ENCODE data around the gene MIAT. TPM values are rescaled to one million over a fixed set of nuclear protein-coding genes. Genes with fewer than 3 reads are reported as not detected.
A peak's percentile ranks its signal among the peaks of the same experiment; 100 is the strongest.
"Not testable (repeated sequence)": the region's sequence is repeated elsewhere in the genome, so short reads cannot be mapped to it uniquely, and the experiment has no call there.

MIAT gene
- total RNA-seq, 1 donor from 2014 or later: 0.13 TPM

DNA sequence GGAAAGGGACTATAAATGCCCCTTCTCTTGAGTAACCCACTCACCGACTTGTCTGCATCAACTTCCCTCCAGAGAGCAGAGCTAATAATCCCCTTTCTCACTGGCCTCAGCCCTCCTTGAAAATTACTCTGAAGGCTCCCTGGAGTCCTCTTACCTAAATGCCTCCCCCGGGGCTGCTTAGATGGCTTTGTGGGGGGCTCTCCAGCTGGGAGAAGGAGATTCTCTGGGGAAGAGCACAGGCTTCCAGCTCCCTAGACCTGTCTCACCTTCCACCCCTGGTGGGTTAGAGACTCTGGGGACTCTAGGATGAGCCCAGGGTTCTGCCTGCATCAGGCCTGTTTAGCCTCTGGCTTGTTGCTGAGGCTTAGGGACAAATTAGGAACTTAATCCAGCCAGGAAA is 39.8 kb downstream of the MIAT start:
- no peak for DNase-seq (ENCODE audit: low read depth in 2 of 2)

- DNase-seq (ENCODE audit: low read depth in 2 of 2): no peak
Observed at GRCh38 chr22:26700462-26700861, 43.1 kb downstream of the MIAT start.

DNA sequence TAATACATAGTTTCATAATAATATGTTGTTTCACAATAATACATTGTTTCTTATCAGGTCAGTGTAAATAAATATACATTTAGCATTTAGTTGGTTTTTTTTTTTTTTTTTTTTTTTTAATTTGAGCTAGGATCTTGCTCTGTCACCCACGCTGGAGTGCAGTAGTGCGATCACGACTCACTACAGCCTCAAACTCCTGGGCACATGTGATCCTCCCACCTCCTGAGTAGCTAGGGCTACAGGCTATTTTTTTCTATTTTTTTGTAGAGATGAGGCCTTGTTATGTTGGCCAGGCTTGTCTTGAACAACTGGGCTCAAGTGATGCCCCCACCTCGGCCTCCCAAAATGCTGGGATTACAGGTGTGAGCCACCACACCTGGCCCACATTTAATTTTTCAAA is 43.5 kb downstream of the MIAT start:
- DNase-seq (ENCODE audit: low read depth in 2 of 2): no peak

- DNase-seq (ENCODE audit: low read depth in 2 of 2): no peak
Observed at GRCh38 chr22:26701323-26701722, 43.9 kb downstream of the MIAT start.

GRCh38 chr22:26702906-26703830 is 45.8 kb downstream of the MIAT start:
- no peak for DNase-seq (ENCODE audit: low read depth in 2 of 2)

GRCh38 chr22:26705379-26705778 is 48.0 kb downstream of the MIAT start:
- not testable (repeated sequence) for DNase-seq (ENCODE audit: low read depth in 2 of 2)

DNA sequence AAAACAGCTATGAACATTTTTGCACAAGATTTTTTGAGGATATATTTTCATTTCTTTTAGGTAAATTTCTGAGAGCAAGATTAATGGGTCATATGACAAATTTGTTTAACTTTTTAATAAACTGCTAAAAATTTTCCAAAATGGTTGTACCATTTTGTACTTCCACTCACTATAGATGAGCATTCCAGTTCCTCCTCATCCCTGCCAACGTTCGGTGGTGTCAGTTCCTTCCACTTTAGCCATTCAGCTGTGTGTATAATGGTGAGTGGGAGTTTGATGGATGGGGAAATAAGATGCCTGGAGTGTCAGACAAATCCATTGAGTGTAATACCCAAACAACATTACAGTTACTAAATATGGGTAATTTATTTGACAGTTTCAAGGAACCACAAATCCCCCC is 49.7 kb downstream of the MIAT start:
- no peak for DNase-seq (ENCODE audit: low read depth in 2 of 2)

DNA sequence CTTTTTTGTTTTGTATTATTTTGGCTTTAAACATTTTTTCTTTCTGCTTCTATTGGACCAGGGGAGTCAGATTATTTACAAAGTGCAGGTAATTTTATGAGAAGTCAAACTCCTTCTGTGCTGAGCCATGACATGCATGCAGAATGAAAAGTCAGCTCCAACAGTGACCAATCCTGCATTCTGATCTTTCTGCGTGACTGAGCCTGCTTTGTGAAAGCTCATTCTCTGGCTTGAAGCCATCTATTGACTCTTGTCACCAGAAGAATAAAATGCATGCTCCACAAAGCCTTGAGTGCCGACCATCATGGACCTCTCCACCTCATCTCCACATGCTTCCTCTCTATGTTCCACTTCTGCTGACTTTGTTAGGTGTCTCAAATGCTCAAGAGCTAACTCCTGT is 50.2 kb downstream of the MIAT start:
- DNase-seq (ENCODE audit: low read depth in 2 of 2): no peak

DNA sequence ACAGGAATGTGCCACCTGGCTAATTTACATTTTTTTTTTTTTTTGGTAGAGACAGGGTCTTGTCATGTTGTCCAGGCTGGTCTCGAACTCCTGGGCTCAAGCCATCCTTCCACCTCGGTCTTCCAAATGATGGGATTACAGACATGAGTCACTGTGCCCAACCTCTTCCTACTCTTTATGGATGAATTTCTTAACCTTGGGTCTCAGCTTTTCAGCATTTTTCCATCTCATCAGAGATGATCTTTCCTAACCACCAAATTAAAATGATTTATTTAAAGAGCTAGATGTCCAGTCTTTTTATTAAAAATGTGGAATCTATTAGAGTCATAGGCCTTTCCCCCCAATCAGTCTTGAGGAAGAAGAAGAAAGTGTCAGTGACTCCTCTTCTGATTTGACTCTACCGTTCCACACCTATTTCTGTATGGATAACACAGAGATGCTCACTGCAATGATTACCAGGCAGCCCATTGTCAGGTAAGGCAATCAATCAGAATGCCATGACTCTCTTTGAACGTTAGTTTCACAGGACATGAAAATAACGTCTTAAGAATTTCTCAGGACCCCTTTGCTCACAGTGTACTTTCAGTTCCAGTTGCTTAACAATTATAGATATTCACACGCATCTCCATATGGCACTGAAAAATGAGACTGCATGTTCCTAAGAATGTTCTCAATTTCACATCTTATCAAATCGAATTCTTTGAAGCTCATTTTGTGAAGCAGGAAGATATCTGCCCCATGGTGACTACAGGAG is 51.0 kb downstream of the MIAT start:
- no peak for DNase-seq (ENCODE audit: low read depth in 2 of 2)

DNA sequence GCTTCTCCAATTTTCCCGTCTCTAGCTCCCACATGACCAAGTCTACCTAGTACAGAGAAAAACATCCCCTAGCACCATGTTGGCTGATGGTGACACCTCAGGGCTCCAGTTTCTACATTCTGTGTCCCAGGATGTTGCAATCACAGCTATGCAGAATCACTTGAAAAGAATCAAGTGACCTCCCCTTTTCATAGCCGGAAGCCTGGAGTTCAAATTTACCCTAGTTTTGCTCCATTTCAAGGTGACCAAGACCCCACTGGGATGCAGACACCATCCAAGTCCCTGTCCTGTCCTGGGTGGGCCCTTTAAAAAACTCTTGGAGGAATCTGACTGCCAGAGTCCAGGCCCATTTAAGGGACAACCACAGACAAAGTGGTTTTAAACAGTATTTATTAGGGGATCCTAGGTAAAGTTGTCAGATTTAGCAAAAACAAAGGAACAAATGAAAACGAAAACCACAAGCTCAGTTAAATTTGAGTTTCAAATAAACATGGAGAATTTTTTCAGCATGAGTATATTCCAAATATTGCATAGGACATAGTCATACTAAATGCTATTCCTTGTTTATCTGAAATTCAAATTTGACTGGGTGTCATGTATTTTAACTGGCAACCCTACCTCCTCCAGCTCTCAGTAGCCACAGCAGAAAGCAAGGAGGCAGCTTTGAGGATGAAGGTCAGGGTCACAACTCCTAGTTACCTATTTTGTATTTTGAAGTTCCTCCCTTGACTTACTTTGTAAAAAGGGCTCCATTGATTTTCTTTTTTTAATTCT is 52.4 kb downstream of the MIAT start:
- DNase-seq (ENCODE audit: low read depth in 2 of 2): no peak

DNA sequence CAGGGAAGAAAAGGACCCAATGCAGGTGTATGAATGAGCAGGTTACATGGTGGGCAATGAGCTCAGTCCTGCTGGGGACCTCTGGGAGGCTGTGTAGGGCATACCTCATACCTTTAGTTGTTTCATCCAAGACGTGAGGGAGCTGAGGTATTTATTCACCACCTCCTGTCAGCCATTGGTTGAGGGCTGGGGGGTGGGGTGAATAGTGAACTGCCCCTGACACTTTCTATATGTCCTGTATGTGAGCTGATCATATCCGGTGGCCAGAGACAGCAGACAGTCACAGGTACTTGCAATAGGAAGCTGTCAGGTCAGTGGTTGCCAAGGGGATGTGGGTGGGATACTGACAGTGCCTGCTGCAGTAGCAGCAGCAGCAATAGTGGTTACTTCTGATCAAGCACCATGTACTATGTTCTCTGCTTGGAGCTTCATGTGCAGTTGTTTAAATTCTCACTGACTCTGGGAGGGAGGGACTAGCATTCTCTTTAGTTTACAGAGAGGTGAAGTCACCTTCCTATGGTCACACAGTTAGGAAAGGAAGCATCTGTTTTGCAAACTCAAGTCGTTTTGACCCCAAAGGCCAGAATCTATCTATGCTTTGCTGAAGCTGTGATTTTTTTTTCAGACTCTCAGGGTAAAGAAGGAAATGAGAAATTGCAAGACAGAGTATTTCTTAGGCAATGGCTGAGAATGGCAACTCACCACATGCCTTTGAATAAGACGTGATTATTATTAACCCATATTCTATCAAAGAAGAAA is 54.0 kb downstream of the MIAT start:
- DNase-seq (ENCODE audit: low read depth in 2 of 2): peak; percentile 64 to 91

DNA sequence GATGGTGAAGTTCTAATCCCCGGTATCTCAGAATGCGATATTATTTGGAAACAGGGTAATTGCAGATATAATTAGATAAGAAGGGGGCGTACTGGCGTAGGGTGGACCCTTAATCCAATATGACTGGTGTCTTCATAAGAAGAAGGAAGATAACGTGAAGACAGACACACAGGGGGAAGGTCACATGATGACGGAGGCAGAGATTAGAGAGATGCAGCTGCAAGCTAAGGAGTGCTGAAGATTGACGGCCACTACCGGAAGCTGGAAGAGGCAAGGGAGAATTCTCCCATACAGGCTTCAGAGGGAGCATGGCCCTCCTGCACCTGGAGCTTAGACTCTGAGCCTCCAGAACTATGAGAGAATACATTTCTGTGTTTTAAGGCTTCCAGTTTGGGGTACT is 54.8 kb downstream of the MIAT start:
- DNase-seq (ENCODE audit: low read depth in 2 of 2): no peak

GRCh38 chr22:26713823-26714449 is 56.5 kb downstream of the MIAT start:
- DNase-seq (ENCODE audit: low read depth in 2 of 2): peak in 1 of 2 donors; percentile 68

DNA sequence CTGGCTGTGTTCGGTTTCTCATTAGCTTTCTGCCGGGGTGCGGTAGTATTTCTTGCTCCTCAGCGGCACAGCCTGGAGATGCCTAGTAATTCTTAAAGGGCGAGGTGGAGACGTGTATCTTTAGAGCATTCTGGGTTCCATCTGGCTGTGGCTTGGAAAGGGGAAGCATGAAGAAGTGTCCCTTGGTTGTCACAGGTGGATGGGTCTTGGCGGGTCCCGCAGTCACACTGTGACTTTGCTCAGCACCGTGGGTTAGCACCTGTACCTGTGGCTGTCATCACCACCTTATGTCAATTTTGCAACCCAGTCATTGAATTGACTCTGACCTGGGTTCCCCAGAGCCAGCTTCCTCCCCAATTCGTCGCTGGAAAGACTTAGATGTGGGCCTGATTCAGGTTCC is 57.6 kb downstream of the MIAT start:
- no peak for DNase-seq (ENCODE audit: low read depth in 2 of 2)

DNA sequence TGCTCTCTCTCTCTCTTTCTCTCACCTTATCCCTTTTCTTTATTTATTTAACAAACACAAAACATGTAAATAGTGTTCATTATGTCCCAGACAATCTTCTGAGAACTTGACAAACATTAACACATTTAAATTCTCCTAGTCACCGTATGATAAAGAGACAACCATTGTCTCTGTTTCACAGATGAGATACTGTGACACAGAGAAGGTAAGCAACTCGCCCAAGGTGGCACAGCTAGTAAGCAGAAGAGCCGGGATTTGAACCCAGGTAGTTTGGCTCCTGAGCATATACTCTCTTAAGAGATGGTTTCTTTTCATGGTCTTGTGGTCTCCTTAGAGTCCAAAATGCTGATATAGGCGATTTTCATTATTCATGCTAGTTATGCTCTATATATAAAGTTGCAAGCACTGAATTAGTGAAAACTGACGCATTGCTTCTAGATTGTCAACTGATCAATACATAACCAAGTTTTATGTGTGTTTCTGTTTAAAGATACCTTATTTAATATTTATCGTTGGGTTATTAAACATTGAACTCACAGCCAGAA is 58.1 kb downstream of the MIAT start:
- no peak for DNase-seq (ENCODE audit: low read depth in 2 of 2)

GRCh38 chr22:26718488-26718887 is 61.1 kb downstream of the MIAT start:
- no peak for DNase-seq (ENCODE audit: low read depth in 2 of 2)

GRCh38 chr22:26718905-26719304 is 61.5 kb downstream of the MIAT start:
- DNase-seq (ENCODE audit: low read depth in 2 of 2): peak in 1 of 2 donors; percentile 28

DNA sequence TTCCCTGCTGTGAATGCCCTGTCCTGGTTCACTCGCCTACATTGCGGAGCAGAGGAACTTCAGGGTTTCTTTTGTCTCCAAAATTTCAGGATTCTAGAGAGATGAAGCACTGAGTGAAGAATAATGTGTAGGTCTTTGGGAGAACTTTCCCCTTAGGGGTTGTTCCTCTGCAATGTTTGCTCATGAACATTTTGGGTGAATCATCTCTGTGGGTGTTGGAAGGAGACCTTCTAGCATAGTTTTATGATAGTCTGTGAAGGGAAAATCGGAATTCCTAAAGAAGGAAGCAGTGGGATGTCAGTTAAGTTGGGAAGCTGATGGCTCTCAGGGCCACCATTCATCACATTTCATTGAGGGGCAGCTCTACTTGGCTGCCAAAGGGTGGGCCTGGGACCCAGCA is 64.8 kb downstream of the MIAT start:
- no peak for DNase-seq (ENCODE audit: low read depth in 2 of 2)

DNA sequence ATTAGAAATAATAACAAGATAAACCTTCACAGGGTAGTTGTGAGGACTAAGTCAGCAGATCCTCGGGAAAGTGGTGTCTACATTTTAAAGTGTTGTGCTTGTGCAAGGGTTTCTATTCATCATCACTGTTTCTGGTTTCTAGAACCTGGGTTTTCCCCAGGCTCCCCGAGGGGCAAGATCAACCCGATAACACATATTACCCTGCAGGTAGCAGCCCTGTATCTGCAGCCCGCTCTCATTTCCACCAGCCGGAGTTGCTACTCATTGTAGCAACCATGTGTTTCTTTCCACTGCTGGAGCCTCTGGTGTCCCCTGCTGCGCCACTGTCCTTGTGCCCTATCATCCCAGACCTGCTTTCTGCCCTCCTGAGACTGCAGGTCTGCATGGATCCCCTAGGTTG is 67.0 kb downstream of the MIAT start:
- no peak for DNase-seq (ENCODE audit: low read depth in 2 of 2)

DNA sequence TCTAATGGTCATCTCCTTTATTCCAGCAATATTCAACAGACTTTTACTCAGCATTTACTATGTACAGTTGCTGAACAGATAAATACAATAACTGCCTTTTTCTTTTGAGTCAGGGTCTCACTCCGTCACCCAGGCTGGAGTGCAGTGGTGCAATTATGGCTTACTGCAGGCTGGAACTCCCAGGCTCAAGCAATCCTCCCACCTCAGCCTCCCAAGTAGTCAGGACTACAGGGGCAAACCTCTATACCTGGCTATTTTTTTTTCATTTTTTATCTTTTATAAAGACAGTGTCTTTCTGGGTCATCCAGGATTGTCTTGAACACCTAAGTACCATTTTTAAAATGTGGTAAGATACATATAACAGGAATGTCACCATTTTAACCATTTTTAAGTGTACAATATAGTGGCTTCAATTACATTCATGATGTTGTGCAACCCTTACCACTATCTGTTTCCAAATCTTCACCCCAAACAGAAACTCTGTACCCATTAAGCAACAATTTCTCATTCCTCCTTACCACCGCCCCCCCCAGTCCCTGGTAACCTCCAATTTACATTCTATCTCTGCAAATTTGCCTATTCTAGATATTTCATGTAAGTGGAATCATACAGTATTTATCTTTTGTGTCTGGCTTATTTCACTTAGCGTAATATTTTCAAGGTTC is 67.8 kb downstream of the MIAT start:
- DNase-seq (ENCODE audit: low read depth in 2 of 2): no peak
